Esophagus muscularis mucosa (tissue), 4 donors: ENCODE results near the gene HSPA4. TPM values are rescaled to one million over a fixed set of nuclear protein-coding genes. Genes with fewer than 3 reads are reported as not detected.

Experiments used
- DNase-seq: peaks from one replicate; pipeline ENCODE4 v3.0.0-alpha.2; 2017; ENCODE audit errors: extremely low spot score
- H3K27ac ChIP-seq, 4 donors: fragments of 200-600 bp; sonication (generic); replicated peaks in 1 of 4; 1 replicate in 3 of 4; 2 replicates in 1 of 4; pipeline ENCODE4 v1.5.1; 2016 to 2019; ENCODE audit warnings: mild to moderate bottlenecking in 1 of 4
- H3K27me3 ChIP-seq, 4 donors: fragments of 200-600 bp; sonication (generic); one replicate each; pipeline versions ENCODE4 v1.5.1 to v1.6.0; 2016 to 2019
- H3K36me3 ChIP-seq, 4 donors: fragments of 200-600 bp; sonication (generic); one replicate each; pipeline ENCODE4 v1.5.1; 2016 to 2019
- H3K4me1 ChIP-seq, 4 donors: fragments of 200-600 bp; sonication (generic); one replicate each; pipeline ENCODE4 v1.5.1; 2016 to 2019
- H3K4me3 ChIP-seq, 4 donors: fragments of 200-600 bp; sonication (generic); 1 replicate in 2 of 4; 2 replicates in 2 of 4; pipeline ENCODE4 v1.5.1; 2016 to 2019; ENCODE audit warnings: mild to moderate bottlenecking in 4 of 4, moderate library complexity in 1 of 4
- H3K9me3 ChIP-seq, 4 donors: fragments of 200-600 bp; sonication (generic); 1 replicate in 3 of 4; 2 replicates in 1 of 4; pipeline ENCODE4 v1.5.1; 2016 to 2019
- CTCF ChIP-seq, 3 experiments: fragments of 200-600 bp in 2 of 3; fragments of 450-650 bp in 1 of 3; sonication (generic) in 2 of 3; IDR thresholded peaks; one replicate each; pipeline ENCODE4 v1.5.1; 2017 to 2019; ENCODE audit warnings: antibody characterized with exemption in 3 of 3, mild to moderate bottlenecking in 2 of 3, moderate library complexity in 1 of 3
- EP300 ChIP-seq: sonication (generic); formaldehyde crosslinking; IDR thresholded peaks from one replicate; pipeline ENCODE4 v1.6.1; 2017; ENCODE audit warnings: antibody characterized with exemption
- POLR2A ChIP-seq: fragments of 450-650 bp; IDR thresholded peaks from one replicate; pipeline ENCODE4 v1.6.1; 2017; ENCODE audit warnings: antibody characterized with exemption, moderate library complexity, mild to moderate bottlenecking, low read depth
- POLR2AphosphoS5 ChIP-seq, 2 donors: sonication (generic); formaldehyde crosslinking; IDR thresholded peaks; one replicate each; pipeline ENCODE4 v1.6.1; 2017; ENCODE audit warnings: antibody characterized with exemption in 2 of 2
- WGBS: methylation state at CpG from one replicate; pipeline ENCODE4 v1.1.5; 2018; 5-methylcytosine and 5-hydroxymethylcytosine counted together
- intact Hi-C: fragments of 100-400 bp; cut with DNase I; formaldehyde crosslinking; loops from one replicate; pipeline ENCODE4 v1.15.1; 2023
- total RNA-seq, 4 donors: library from RNA; depleted of rRNA; stranded (reverse); fragments of >200 nt; gene quantifications; one replicate each; pipeline versions ENCODE4 v1.1.0 to v1.2.1, GENCODE V29; 2016

The HSPA4 gene
- total RNA-seq, 4 donors from 2014 or later = 54.1 to 65.2 (median 55.3) TPM

DNA sequence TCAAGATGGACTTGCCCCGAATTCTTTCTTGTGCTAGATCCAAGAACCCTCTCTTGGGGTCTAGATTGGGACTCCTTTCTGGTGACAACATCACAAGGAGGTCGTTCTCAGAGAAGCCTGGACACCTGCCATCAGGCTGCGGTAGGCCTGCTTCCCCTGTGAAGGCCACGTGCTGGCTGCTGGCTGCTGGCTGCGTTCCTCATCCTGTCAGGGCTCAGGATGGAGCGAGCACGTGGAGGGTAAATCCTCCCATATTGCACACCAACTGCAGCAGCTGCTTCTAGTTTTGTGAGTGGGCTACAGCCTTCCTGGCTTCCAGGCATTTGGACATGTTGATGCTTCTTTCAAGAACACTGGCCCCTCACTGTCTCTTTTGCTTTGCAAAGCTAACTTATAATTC is 95.6 kb downstream of the HSPA4 start:
- TF ChIP-seq CTCF (IDR thresholded peaks at IDR 0.05) (no peak), POLR2AphosphoS5 (IDR thresholded peaks at IDR 0.05) (no peak), POLR2A (no peak), EP300 (no peak)
- peak; percentile 89 for DNase-seq
- Histone ChIP-seq H3K4me3 (no peak overlapping the region), H3K36me3 (no peaks in the 10 kb centered on the region), H3K27ac (no peak overlapping the region), H3K9me3 (no peaks in the 10 kb centered on the region), H3K27me3 (no peaks in the 10 kb centered on the region), H3K4me1 (no peaks in the 10 kb centered on the region)
- intact Hi-C loops = no loop called here
- WGBS = 26% methylated on average over 7 of the region's 7 CpGs

DNA sequence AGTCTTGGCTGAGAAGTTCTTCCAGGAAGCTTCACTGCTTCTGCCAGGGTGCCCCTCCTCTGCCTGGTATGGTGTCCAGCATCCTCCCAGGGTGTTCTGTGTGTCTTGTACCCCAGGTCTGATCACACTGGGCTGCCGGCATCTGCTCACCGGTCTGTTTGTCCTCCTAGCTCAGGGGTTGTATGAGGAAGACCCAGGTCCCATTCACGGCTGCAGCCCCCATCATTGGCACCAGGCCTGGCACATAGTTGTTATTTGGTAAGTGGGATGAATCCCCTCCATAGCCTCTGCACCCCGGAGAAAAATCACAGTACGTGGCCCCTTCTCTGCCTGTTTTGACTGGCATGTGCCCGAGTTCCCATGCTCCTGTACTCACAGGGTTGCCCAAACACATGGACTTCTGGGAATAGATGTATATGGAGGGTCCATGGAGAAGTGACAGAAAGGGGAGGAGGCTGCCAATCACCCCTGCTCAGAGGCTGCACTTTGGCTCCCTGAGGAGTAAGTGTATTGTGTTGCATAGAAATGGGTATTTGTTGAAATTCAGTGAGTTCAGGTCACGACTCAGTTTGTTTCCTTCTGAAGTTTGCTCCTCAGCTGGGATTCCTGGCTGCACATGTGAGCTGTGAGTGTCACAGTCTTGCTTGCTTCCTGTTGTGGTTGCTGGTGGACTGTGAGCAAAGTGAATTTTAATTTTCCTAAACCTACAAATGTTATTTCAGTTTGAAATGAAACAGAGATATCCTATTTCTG is 96.2 kb downstream of the HSPA4 start:
- Histone ChIP-seq H3K36me3 (no peaks in the 10 kb centered on the region), H3K9me3 (no peaks in the 10 kb centered on the region), H3K4me3 (no peak overlapping the region), H3K27me3 (no peaks in the 10 kb centered on the region), H3K4me1 (no peaks in the 10 kb centered on the region), H3K27ac (no peak overlapping the region)
- 78% methylated on average over 7 of the region's 7 CpGs for WGBS
- intact Hi-C loops = no loop called here
- DNase-seq = peak; percentile 21
- no peak for TF ChIP-seq EP300
- TF ChIP-seq POLR2AphosphoS5 (IDR thresholded peaks at IDR 0.05) = no peak
- TF ChIP-seq CTCF (IDR thresholded peaks at IDR 0.05) = no peak
- TF ChIP-seq POLR2A = no peak

- Histone ChIP-seq H3K4me1 (no peaks in the 10 kb centered on the region), H3K27ac (no peak overlapping the region), H3K27me3 (no peaks in the 10 kb centered on the region), H3K36me3 (no peaks in the 10 kb centered on the region), H3K9me3 (no peaks in the 10 kb centered on the region), H3K4me3 (no peak overlapping the region)
- TF ChIP-seq CTCF (IDR thresholded peaks at IDR 0.05) (no peak), EP300 (no peak), POLR2AphosphoS5 (IDR thresholded peaks at IDR 0.05) (no peak), POLR2A (no peak)
- DNase-seq = peak; percentile 79
- 92% methylated on average over 4 of the region's 4 CpGs for WGBS
- intact Hi-C loops = no loop called here
Measured at GRCh38 chr5:133149345-133149744, 97.5 kb downstream of the HSPA4 start.

DNA sequence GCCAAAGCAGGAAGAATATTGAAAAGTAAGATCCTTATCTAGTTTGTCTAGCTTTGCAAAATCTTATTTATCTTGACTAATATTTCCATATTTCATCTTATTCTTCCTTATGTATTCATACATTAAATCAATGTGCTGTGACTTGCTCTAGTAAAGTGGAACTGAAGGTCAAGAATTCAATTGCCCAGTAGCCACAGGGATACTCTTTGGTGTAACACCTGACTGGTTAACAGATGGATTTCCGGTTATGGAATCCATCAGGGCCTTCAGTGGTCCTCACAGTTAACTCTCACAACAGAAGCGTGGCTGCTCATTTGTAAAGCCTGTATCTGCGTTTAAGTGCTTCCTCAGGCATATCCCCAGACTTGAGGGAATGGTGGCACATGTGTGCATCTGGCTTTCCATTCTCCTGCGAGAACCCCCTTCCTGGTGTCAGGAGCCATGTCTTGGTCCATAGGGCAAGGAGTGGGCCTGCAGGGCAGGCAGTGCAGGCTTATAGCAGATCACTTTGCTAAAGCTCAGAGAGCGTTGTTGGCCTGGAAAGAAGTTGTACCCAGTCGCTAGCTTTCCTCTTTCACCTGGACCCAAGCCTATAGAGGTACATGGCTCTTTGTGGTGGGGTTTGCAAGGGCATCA is 99.2 kb downstream of the HSPA4 start:
- DNase-seq = peak; percentile 88
- Histone ChIP-seq H3K27ac (no peak overlapping the region), H3K9me3 (no peaks in the 10 kb centered on the region), H3K27me3 (no peaks in the 10 kb centered on the region), H3K4me3 (no peak overlapping the region), H3K36me3 (no peaks in the 10 kb centered on the region), H3K4me1 (no peaks in the 10 kb centered on the region)
- 91% methylated on average over 6 of the region's 6 CpGs for whole genome bisulfite sequencing
- TF ChIP-seq POLR2A (no peak), EP300 (no peak)
- intact Hi-C loops = no loop called here

GRCh38 chr5:133154274-133155075 is 102.7 kb downstream of the HSPA4 start:
- no peak overlapping the region for H3K4me3 ChIP-seq
- no peaks in the 10 kb centered on the region for H3K4me1 ChIP-seq
- no peaks in the 10 kb centered on the region for H3K9me3 ChIP-seq
- no peaks in the 10 kb centered on the region for H3K36me3 ChIP-seq
- 96% methylated on average over 12 of the region's 12 CpGs for WGBS
- TF ChIP-seq CTCF (IDR thresholded peaks at IDR 0.05) = no peak
- no peak for TF ChIP-seq POLR2AphosphoS5 (IDR thresholded peaks at IDR 0.05)
- no peak for TF ChIP-seq EP300
- TF ChIP-seq POLR2A = no peak
- intact Hi-C loops = no loop called here
- H3K27ac ChIP-seq = no peak overlapping the region
- H3K27me3 ChIP-seq = no peaks in the 10 kb centered on the region
- DNase-seq = no peak
